Measurements from ENCODE around the gene NEMP1. TPM values are rescaled to one million over a fixed set of nuclear protein-coding genes. Genes with fewer than 3 reads are reported as not detected.

Gene NEMP1
- total and polyA plus RNA-seq, 2 of the 13 experiments (the other 11 are each of a cell fraction or from before 2014, with no cell fraction given) = 11.4 to 12.9 TPM

- H3K79me2 ChIP-seq (ENCODE audit: insufficient read depth, low read length) = peaks cover 15% of the 10 kb centered on the region
- peaks cover 5 to 26% of the 10 kb centered on the region in 2 experiments; a peak in 4 of 5 replicates for H3K36me3 ChIP-seq (replicated peaks in 1 of 2; ENCODE audit: control insufficient read depth in 1 of 2, insufficient read depth in 2 of 2, low read length in 2 of 2)
- peak; percentile 95 for DNase-seq (ENCODE audit: low spot score)
- no TSS peak for BruUV-seq (replicated peaks)
- H4K20me1 ChIP-seq (ENCODE audit: insufficient read depth, low read length) = 0 out of 2 replicates have a peak, but pooled peaks cover 4% of the 10 kb centered on the region
- 1% methylated on average over 49 of the region's 91 CpGs for WGBS (ENCODE audit: low lambda C conversion rate)
- no peak within 1 kb of the TSS for H2AFZ ChIP-seq (ENCODE audit: low read length)
- H3K4me2 ChIP-seq (ENCODE audit: low read depth, low read length) = peak within 1 kb of the TSS; percentile 90
- in situ Hi-C loops (cut with HindIII; ENCODE audit: extremely low pct_ligation_motif_present, low pct_unique_long_range_greater_than_20kb) (no loop called here), intact Hi-C loops (cut with micrococcal nuclease; ENCODE audit: unreplicated experiment) (loop anchor here (1.0 to 2.0 kb wide), 2 partner anchors 14 to 22 kb away; partner anchors contain the start of gene STAT6)
- H3K27me3 ChIP-seq (ENCODE audit: control insufficient read depth in 1 of 2, insufficient read depth in 2 of 2, low read length in 2 of 2) = no peaks in the 10 kb centered on the region; a peak in 1 of 5 replicates
- CTCF ChIA-PET (ENCODE audit: low intra/inter-chr PET ratio, low total read pairs) = no interaction called here
- H3K4me3 ChIP-seq (replicated peaks in 1 of 3; ENCODE audit: insufficient read depth in 1 of 3, low read depth in 2 of 3, low read length in 3 of 3) = peak within 1 kb of the TSS; percentile 83 to 93 (median 84)
- peak; percentile 88 for FAIRE-seq
- POLR2A ChIA-PET = interaction anchor here (0.6 to 5.0 kb wide), 16 partner anchors 9 to 432 kb away, joined by 3 to 184 read pairs (median 4); partner anchors contain the start of genes DDIT3, LRP1, NEMP1 and SHMT2
- H3K4me1 ChIP-seq (ENCODE audit: insufficient read depth, low read length) = peaks cover 28% of the 10 kb centered on the region
- peak; percentile 80 for ATAC-seq
- peak within 1 kb of the TSS; percentile 82 for H3K9ac ChIP-seq (ENCODE audit: insufficient read depth, low read depth, low read length)
- peak within 1 kb of the TSS; percentile 88 for H3K27ac ChIP-seq (ENCODE audit: extremely low read length, insufficient read depth, low read length)
- no peaks in the 10 kb centered on the region for H3K9me3 ChIP-seq (ENCODE audit: low read length)
- TF ChIP-seq ZNF761 (CRISPR knock-in tag; conservative IDR thresholded peaks at IDR 0.05) (peak; percentile 32; the same call in 1 of the 2 replicates), ZNF878 (CRISPR knock-in tag; IDR thresholded peaks at IDR 0.05) (no peak; the same call in 1 of the 2 replicates), NFE2 (CRISPR knock-in tag; IDR thresholded peaks at IDR 0.05) (no peak), ZNF777 (CRISPR knock-in tag; IDR thresholded peaks at IDR 0.05) (peak; percentile 82; the same call in 1 of the 2 replicates), NFYB (CRISPR knock-in tag; IDR thresholded peaks at IDR 0.05) (peak; percentile 21; the same call in 1 of the 2 replicates), U2AF1 (optimal IDR thresholded peaks at IDR 0.05; ENCODE audit: low read depth, low read length) (peak; percentile 7), RBM39 (IDR thresholded peaks at IDR 0.05; ENCODE audit: low read depth, low read length, poor library complexity, severe bottlenecking) (no peak), ZNF17 (CRISPR knock-in tag; IDR thresholded peaks at IDR 0.05) (no peak), ZFP82 (CRISPR knock-in tag; IDR thresholded peaks at IDR 0.05; ENCODE audit: borderline replicate concordance) (no peak), KMT2B (CRISPR knock-in tag; IDR thresholded peaks at IDR 0.05) (peak; percentile 66; the same call in 1 of the 2 replicates), MTA3 (CRISPR knock-in tag; IDR thresholded peaks at IDR 0.05) (no peak), TCF7 (IDR thresholded peaks at IDR 0.05; ENCODE audit: low read depth) (no peak), ATF2 (CRISPR knock-in tag; IDR thresholded peaks at IDR 0.05) (peak; percentile 67), ZNF296 (CRISPR knock-in tag; conservative IDR thresholded peaks at IDR 0.05) (no peak)
- TF ChIP-seq, protein P1, sequence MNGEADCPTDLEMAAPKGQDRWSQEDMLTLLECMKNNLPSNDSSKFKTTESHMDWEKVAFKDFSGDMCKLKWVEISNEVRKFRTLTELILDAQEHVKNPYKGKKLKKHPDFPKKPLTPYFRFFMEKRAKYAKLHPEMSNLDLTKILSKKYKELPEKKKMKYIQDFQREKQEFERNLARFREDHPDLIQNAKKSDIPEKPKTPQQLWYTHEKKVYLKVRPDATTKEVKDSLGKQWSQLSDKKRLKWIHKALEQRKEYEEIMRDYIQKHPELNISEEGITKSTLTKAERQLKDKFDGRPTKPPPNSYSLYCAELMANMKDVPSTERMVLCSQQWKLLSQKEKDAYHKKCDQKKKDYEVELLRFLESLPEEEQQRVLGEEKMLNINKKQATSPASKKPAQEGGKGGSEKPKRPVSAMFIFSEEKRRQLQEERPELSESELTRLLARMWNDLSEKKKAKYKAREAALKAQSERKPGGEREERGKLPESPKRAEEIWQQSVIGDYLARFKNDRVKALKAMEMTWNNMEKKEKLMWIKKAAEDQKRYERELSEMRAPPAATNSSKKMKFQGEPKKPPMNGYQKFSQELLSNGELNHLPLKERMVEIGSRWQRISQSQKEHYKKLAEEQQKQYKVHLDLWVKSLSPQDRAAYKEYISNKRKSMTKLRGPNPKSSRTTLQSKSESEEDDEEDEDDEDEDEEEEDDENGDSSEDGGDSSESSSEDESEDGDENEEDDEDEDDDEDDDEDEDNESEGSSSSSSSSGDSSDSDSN (CRISPR knock-in tag; IDR thresholded peaks at IDR 0.05) = peak; percentile 60; the same call in 1 of the 2 replicates
- TF ChIP-seq, protein P2, sequence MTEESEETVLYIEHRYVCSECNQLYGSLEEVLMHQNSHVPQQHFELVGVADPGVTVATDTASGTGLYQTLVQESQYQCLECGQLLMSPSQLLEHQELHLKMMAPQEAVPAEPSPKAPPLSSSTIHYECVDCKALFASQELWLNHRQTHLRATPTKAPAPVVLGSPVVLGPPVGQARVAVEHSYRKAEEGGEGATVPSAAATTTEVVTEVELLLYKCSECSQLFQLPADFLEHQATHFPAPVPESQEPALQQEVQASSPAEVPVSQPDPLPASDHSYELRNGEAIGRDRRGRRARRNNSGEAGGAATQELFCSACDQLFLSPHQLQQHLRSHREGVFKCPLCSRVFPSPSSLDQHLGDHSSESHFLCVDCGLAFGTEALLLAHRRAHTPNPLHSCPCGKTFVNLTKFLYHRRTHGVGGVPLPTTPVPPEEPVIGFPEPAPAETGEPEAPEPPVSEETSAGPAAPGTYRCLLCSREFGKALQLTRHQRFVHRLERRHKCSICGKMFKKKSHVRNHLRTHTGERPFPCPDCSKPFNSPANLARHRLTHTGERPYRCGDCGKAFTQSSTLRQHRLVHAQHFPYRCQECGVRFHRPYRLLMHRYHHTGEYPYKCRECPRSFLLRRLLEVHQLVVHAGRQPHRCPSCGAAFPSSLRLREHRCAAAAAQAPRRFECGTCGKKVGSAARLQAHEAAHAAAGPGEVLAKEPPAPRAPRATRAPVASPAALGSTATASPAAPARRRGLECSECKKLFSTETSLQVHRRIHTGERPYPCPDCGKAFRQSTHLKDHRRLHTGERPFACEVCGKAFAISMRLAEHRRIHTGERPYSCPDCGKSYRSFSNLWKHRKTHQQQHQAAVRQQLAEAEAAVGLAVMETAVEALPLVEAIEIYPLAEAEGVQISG (CRISPR knock-in tag; IDR thresholded peaks at IDR 0.05) = peak; percentile 66; the same call in 1 of the 2 replicates
These were observed 10.0 kb upstream of the NEMP1 start, which contains the start of gene NAB2 for GRCh38 chr12:57088354-57089270. TSS of gene NAB2 (plus strand) at chr12:57089114. CDS start at chr12:57089272, 158 bp downstream.

Data from HepG2 (cell line).